ENCODE measurements around the gene MAIP1.

MAIP1 gene

GRCh38 chr2:199991691-199992090, 36.3 kb downstream of the MAIP1 start:
- TF ChIP-seq GATA2 (IDR thresholded peaks at IDR 0.05; ENCODE audit: low read depth, low read length) (no peak), GATA3 (IDR thresholded peaks at IDR 0.05; ENCODE audit: low read depth, low read length) (no peak)

- TF ChIP-seq GATA2 (IDR thresholded peaks at IDR 0.05; ENCODE audit: low read depth, low read length): no peak
- TF ChIP-seq GATA3 (IDR thresholded peaks at IDR 0.05; ENCODE audit: low read depth, low read length): no peak
Observed at GRCh38 chr2:199992296-199992695, 36.9 kb downstream of the MAIP1 start.

GRCh38 chr2:199994371-199994770, 39.0 kb downstream of the MAIP1 start:
- TF ChIP-seq GATA2 (IDR thresholded peaks at IDR 0.05; ENCODE audit: low read depth, low read length): no peak
- TF ChIP-seq GATA3 (IDR thresholded peaks at IDR 0.05; ENCODE audit: low read depth, low read length): no peak

GRCh38 chr2:199994896-199995295, 39.5 kb downstream of the MAIP1 start:
- TF ChIP-seq GATA3 (IDR thresholded peaks at IDR 0.05; ENCODE audit: low read depth, low read length) (no peak), GATA2 (IDR thresholded peaks at IDR 0.05; ENCODE audit: low read depth, low read length) (no peak)

GRCh38 chr2:199997296-199997695, 41.9 kb downstream of the MAIP1 start:
- TF ChIP-seq GATA2 (IDR thresholded peaks at IDR 0.05; ENCODE audit: low read depth, low read length) (no peak), GATA3 (IDR thresholded peaks at IDR 0.05; ENCODE audit: low read depth, low read length) (no peak)

- TF ChIP-seq GATA2 (IDR thresholded peaks at IDR 0.05; ENCODE audit: low read depth, low read length): no peak
- TF ChIP-seq GATA3 (IDR thresholded peaks at IDR 0.05; ENCODE audit: low read depth, low read length): no peak
Observed at GRCh38 chr2:199999166-199999565, 43.8 kb downstream of the MAIP1 start.

GRCh38 chr2:200000444-200001163, 45.2 kb downstream of the MAIP1 start:
- TF ChIP-seq GATA2 (IDR thresholded peaks at IDR 0.05; ENCODE audit: low read depth, low read length) (no peak), GATA3 (IDR thresholded peaks at IDR 0.05; ENCODE audit: low read depth, low read length) (no peak)

GRCh38 chr2:200003444-200003843, 48.1 kb downstream of the MAIP1 start:
- TF ChIP-seq GATA3 (IDR thresholded peaks at IDR 0.05; ENCODE audit: low read depth, low read length) (no peak), GATA2 (IDR thresholded peaks at IDR 0.05; ENCODE audit: low read depth, low read length) (no peak)

- TF ChIP-seq GATA3 (IDR thresholded peaks at IDR 0.05; ENCODE audit: low read depth, low read length) (no peak), GATA2 (IDR thresholded peaks at IDR 0.05; ENCODE audit: low read depth, low read length) (no peak)
Observed at GRCh38 chr2:200005675-200006074, 50.3 kb downstream of the MAIP1 start.

- TF ChIP-seq GATA2 (IDR thresholded peaks at IDR 0.05; ENCODE audit: low read depth, low read length) (no peak), GATA3 (IDR thresholded peaks at IDR 0.05; ENCODE audit: low read depth, low read length) (no peak)
Observed at GRCh38 chr2:200007306-200007705, 51.9 kb downstream of the MAIP1 start.

GRCh38 chr2:200012401-200012800, 57.0 kb downstream of the MAIP1 start:
- no peak for TF ChIP-seq GATA2 (IDR thresholded peaks at IDR 0.05; ENCODE audit: low read depth, low read length)
- TF ChIP-seq GATA3 (IDR thresholded peaks at IDR 0.05; ENCODE audit: low read depth, low read length): no peak
